Stimulated activated naive CD8-positive, alpha-beta T cell treated with anti-CD3 and anti-CD28 coated beads, Interleukin-15, Interleukin-2, amounts not matched to agents 100 ng/mL and 50 ng/mL, for 24 hours (primary cell): ENCODE data around the gene UNC5B.

Experiments used
- H3K27ac Mint-ChIP-seq: one replicate; pipeline ENCODE4 v1.8.0; 2021; ENCODE audit warnings: mild to moderate bottlenecking, mixed read lengths
- H3K27me3 Mint-ChIP-seq: one replicate; pipeline ENCODE4 v1.8.0; 2021; ENCODE audit warnings: mixed read lengths
- H3K36me3 Mint-ChIP-seq: one replicate; pipeline ENCODE4 v1.8.0; 2021; ENCODE audit warnings: low read depth, mixed read lengths
- H3K4me1 Mint-ChIP-seq: one replicate; pipeline ENCODE4 v1.8.0; 2021; ENCODE audit warnings: low read depth, mixed read lengths
- H3K4me3 Mint-ChIP-seq: one replicate; pipeline ENCODE4 v1.8.0; 2021; ENCODE audit warnings: mild to moderate bottlenecking, mixed read lengths
- H3K9me3 Mint-ChIP-seq: one replicate; pipeline ENCODE4 v1.8.0; 2021; ENCODE audit warnings: mixed read lengths

UNC5B gene

DNA sequence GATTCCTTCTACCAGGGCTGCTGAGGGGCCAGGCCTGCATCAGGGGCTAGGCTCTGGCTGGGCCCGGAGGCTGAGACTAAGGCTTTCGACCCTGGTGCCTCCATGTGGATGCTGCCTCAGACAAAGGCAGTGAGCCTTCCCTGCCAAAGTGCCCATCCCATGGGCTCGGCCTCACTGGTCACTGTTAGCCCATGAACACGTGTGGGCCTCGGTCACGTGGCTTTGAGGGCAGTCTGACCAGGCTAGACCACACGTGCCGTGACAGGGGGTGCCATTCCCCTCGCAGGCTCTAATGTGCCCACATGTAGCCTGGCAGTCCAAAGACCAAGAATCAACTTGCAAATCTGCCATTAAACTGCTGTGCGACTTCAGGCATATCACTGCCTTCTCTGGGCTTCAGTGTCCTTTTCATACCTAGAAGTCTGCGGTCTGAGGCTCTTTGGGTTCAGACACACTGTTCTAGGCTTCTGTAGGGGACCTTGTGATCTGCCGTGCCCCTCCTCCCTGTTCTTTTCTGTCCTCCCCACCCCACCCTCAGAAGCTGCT lies 89.1 kb downstream of the UNC5B start:
- Mint-ChIP-seq H3K4me3 (no peak overlapping the region), H3K27ac (no peak overlapping the region), H3K9me3 (no peaks in the 10 kb centered on the region), H3K4me1 (no peaks in the 10 kb centered on the region), H3K27me3 (peaks cover 3% of the 10 kb centered on the region), H3K36me3 (no peaks in the 10 kb centered on the region)

- Mint-ChIP-seq H3K9me3 (no peaks in the 10 kb centered on the region), H3K36me3 (no peaks in the 10 kb centered on the region), H3K27ac (no peak overlapping the region)
Measured at GRCh38 chr10:71302451-71302850, 90.1 kb downstream of the UNC5B start.

GRCh38 chr10:71302874-71303568 lies 90.7 kb downstream of the UNC5B start:
- Mint-ChIP-seq H3K4me1 (no peaks in the 10 kb centered on the region), H3K27me3 (peaks cover 3% of the 10 kb centered on the region), H3K9me3 (no peaks in the 10 kb centered on the region), H3K36me3 (no peaks in the 10 kb centered on the region), H3K4me3 (no peak overlapping the region), H3K27ac (no peak overlapping the region)

More at GRCh38 chr10:71302451-71302850, 90.1 kb downstream of the UNC5B start:
- no peaks in the 10 kb centered on the region for H3K4me1 Mint-ChIP-seq
- no peak overlapping the region for H3K4me3 Mint-ChIP-seq
- H3K27me3 Mint-ChIP-seq, result peaks cover 3% of the 10 kb centered on the region

- Mint-ChIP-seq H3K4me3 (no peak overlapping the region), H3K4me1 (no peaks in the 10 kb centered on the region), H3K9me3 (no peaks in the 10 kb centered on the region), H3K27ac (no peak overlapping the region), H3K27me3 (peaks cover 3% of the 10 kb centered on the region), H3K36me3 (no peaks in the 10 kb centered on the region)
Measured at GRCh38 chr10:71303569-71303907, 91.2 kb downstream of the UNC5B start.

DNA sequence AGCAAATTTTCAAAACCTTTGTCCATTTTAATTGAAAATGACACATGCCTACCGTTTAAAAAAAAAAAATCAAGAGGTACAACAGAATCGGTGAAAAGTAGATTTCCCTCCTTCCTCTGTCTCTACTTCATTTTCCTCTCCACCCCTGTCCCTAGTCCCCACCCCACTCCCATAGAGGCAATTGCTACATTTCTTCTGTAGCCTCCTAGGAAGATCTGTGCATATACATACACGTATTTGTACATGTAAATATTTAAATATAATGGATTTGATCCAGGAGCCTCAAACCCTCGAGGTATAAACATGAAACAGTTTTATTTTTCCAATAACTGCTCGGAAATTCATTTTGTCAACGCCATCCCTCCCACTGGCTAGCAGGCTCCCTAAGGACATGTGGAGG lies 92.5 kb downstream of the UNC5B start:
- Mint-ChIP-seq H3K27ac (no peak overlapping the region), H3K9me3 (no peaks in the 10 kb centered on the region), H3K27me3 (peaks cover 3% of the 10 kb centered on the region), H3K36me3 (no peaks in the 10 kb centered on the region), H3K4me1 (no peaks in the 10 kb centered on the region), H3K4me3 (no peak overlapping the region)

DNA sequence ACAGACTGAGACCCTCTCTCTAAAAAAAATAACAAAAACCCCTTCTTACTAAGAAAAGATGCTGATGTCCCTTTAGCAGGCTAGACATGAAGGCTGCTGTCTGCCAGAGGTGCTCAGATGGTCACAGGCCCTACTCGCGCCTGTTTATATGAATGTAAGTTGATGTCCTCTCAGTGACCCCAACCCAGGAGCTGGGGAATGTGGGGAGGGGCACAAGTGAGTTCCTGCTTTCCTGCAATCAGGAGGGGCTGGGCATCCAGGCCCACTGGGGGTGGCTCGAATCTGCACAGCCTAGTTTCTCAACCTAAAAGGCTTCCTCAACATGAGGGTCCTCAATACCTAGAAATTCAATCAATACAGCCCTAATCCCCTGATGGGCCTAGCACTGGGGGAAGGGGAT lies 94.6 kb downstream of the UNC5B start:
- Mint-ChIP-seq H3K36me3 (no peaks in the 10 kb centered on the region), H3K4me3 (no peak overlapping the region), H3K27me3 (peaks cover 3% of the 10 kb centered on the region), H3K9me3 (no peaks in the 10 kb centered on the region), H3K27ac (no peak overlapping the region), H3K4me1 (no peaks in the 10 kb centered on the region)

- H3K27ac Mint-ChIP-seq, result no peak overlapping the region
- no peaks in the 10 kb centered on the region for H3K36me3 Mint-ChIP-seq
- H3K9me3 Mint-ChIP-seq, result no peaks in the 10 kb centered on the region
- H3K27me3 Mint-ChIP-seq, result peaks cover 3% of the 10 kb centered on the region
- no peaks in the 10 kb centered on the region for H3K4me1 Mint-ChIP-seq
- no peak overlapping the region for H3K4me3 Mint-ChIP-seq
Measured at GRCh38 chr10:71307469-71308085, 95.2 kb downstream of the UNC5B start.

DNA sequence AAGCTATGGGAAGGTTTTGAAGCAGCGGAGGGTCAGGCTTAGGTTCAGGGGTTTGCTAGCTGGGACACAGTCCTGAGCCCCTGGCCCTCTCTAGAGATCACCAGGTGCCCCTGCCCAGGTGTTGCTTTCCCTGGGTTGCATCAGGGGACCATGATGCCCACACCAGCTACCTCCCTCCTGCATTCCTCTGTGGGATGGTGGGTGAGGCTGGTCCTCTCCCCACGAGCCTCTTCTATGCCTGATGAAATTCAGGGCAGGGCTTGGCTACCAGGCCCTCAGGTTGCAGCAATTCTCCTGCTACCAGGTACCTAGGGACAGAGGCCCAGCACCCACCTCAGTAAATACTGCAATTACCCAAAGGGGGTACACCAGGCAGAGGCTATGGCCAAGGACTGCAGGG lies 95.9 kb downstream of the UNC5B start:
- no peak overlapping the region for H3K27ac Mint-ChIP-seq
- H3K36me3 Mint-ChIP-seq, result no peaks in the 10 kb centered on the region
- H3K4me3 Mint-ChIP-seq, result no peak overlapping the region
- H3K27me3 Mint-ChIP-seq, result peaks cover 5% of the 10 kb centered on the region
- no peaks in the 10 kb centered on the region for H3K9me3 Mint-ChIP-seq
- H3K4me1 Mint-ChIP-seq, result no peaks in the 10 kb centered on the region

DNA sequence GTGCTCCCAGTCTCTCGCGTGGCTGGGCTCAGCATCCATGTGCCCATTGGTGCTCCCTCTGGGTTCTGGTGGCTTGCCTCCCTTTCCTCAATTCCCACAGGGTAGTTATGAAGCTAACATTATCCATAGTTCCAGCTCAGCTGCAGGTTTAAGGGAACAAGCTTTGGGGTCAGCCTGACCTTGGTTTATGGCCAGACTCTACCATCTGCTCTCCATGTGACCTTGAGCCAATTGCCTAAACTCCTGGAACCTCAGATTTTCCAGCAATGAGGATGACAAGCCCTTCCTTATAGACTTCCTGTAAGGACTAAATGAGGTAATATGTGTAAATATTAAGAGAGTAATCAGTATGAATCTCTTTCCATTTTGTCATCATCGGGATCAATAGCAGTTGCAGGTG lies 96.6 kb downstream of the UNC5B start:
- peaks cover 9% of the 10 kb centered on the region for H3K27me3 Mint-ChIP-seq
- H3K27ac Mint-ChIP-seq, result no peak overlapping the region
- H3K4me1 Mint-ChIP-seq, result no peaks in the 10 kb centered on the region
- H3K4me3 Mint-ChIP-seq, result no peak overlapping the region
- H3K36me3 Mint-ChIP-seq, result no peaks in the 10 kb centered on the region
- H3K9me3 Mint-ChIP-seq, result no peaks in the 10 kb centered on the region

GRCh38 chr10:71309919-71310318 lies 97.5 kb downstream of the UNC5B start:
- no peak overlapping the region for H3K27ac Mint-ChIP-seq
- H3K9me3 Mint-ChIP-seq, result no peaks in the 10 kb centered on the region
- H3K36me3 Mint-ChIP-seq, result no peaks in the 10 kb centered on the region
- peaks cover 4% of the 10 kb centered on the region for H3K4me1 Mint-ChIP-seq
- H3K27me3 Mint-ChIP-seq, result peaks cover 9% of the 10 kb centered on the region
- H3K4me3 Mint-ChIP-seq, result no peak overlapping the region

- no peak overlapping the region for H3K27ac Mint-ChIP-seq
- H3K4me3 Mint-ChIP-seq, result no peak overlapping the region
- peaks cover 23% of the 10 kb centered on the region for H3K4me1 Mint-ChIP-seq
- H3K9me3 Mint-ChIP-seq, result no peaks in the 10 kb centered on the region
- H3K36me3 Mint-ChIP-seq, result no peaks in the 10 kb centered on the region
- H3K27me3 Mint-ChIP-seq, result peaks cover 9% of the 10 kb centered on the region
Measured at GRCh38 chr10:71312220-71312619, 99.8 kb downstream of the UNC5B start.

- Mint-ChIP-seq H3K27me3 (peaks cover 9% of the 10 kb centered on the region), H3K4me3 (no peak overlapping the region), H3K27ac (no peak overlapping the region), H3K36me3 (no peaks in the 10 kb centered on the region), H3K9me3 (no peaks in the 10 kb centered on the region), H3K4me1 (peaks cover 28% of the 10 kb centered on the region)
Measured at GRCh38 chr10:71312811-71313789, 100.7 kb downstream of the UNC5B start.

DNA sequence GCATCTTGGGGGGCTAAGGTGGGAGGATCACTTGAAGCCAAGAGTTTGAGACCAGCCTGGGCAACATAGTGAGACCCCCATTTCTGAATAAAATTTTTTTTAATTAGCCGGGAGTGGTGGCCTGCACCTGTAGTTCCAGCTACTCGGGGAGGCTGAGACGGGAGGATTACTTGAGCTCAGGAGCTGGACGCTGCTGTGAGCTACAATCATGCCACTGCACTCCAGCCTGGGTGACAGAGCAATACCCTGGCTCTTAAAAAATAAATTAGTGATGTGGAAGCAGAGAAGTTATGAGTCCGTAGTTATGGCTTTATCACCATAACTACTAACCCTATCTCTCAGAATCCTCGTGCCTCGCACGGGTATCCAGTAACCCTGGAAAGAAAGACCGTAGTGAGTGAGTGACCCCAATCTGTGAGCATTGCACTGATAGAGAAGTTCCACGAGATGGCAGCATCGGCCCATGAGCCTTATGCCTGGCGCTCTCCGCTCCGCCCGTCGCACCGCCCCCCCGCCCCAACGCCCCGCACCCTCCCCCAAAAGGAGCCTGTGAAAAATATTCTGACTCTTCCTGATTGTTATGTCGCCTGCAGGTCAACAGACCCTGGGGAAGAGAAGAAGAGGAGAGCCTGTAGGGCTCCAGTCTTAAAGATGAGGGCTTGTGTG lies 101.8 kb downstream of the UNC5B start:
- peaks cover 9% of the 10 kb centered on the region for H3K27me3 Mint-ChIP-seq

DNA sequence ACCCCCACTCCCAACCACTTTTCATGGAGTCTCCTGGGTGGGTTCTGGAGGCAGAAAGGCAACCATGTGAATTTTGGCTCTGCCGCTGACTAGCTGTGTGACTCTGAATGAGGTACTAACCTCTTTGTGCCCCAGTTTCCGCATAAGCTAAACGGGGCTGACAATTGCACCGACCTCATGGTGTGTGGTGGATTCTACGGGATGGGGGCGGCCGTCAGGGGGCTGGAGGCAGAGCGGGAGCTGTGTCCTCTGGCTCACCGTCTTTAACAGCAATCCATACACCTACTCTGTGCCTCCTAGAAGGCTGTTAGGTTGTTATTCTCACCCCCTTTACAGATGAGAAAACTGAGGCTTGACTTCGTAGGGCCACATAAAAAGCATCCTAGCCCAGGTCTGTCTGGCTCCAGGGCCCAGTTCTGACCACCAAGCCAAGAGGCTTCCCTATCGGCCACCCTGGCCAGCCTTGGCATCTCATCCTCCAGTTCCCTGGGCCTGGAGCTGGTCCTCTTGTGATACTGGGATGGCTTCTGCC lies 102.4 kb downstream of the UNC5B start:
- Mint-ChIP-seq H3K36me3 (no peaks in the 10 kb centered on the region), H3K4me3 (no peak overlapping the region), H3K27ac (no peak overlapping the region), H3K9me3 (no peaks in the 10 kb centered on the region), H3K27me3 (peaks cover 9% of the 10 kb centered on the region), H3K4me1 (peaks cover 37% of the 10 kb centered on the region)

More for the DNA sequence above, 101.8 kb downstream of the UNC5B start:
- Mint-ChIP-seq H3K27ac (no peak overlapping the region), H3K4me3 (no peak overlapping the region), H3K9me3 (no peaks in the 10 kb centered on the region), H3K36me3 (no peaks in the 10 kb centered on the region), H3K4me1 (peaks cover 33% of the 10 kb centered on the region)
